H1 (cell line): ENCODE results near the gene RANBP17. TPM values are rescaled to one million over a fixed set of nuclear protein-coding genes. Genes with fewer than 3 reads are reported as not detected.

Experiments used
- BRCA1 ChIP-seq: IDR thresholded peaks from 2 replicates; pipeline ENCODE4 v1.6.1; 2012; ENCODE audit warnings: low read depth, low read length, improper control_type of control experiment
- KDM5A ChIP-seq: fragments of 200-600 bp; IDR thresholded peaks from 2 replicates; pipeline ENCODE4 v1.7.1; 2012; ENCODE audit warnings: mild to moderate bottlenecking, low read length, inconsistent platforms, mixed read lengths
- polyA plus RNA-seq, 7 experiments: library from polyadenylated mRNA; depleted of rRNA in 3 of 7; stranded (reverse) in 5 of 7; unstranded in 2 of 7; fragments of >200 nt in 5 of 7; fragments of 200-250 nt in 2 of 7; gene quantifications; 1 replicate in 5 of 7; 2 replicates in 1 of 7; 4 replicates in 1 of 7; pipeline versions ENCODE4 v1.2.1 to v1.2.3, GENCODE V29; 2011 to 2013; ENCODE audit warnings: missing spikeins in 2 of 7, mixed read lengths in 2 of 7
- total RNA-seq: library from RNA; stranded (reverse); fragmentation: NEBNext Ultra II Directional; extraction: Animal tissue kit (Norgen Biotek cat#: 25700); gene quantifications from 2 replicates; pipeline ENCODE4 v1.2.1, GENCODE V29; 2021
- TF ChIP-seq, protein P1 (sequence below): fragments of 300-600 bp; sonication (generic); IDR thresholded peaks from 2 replicates; pipeline ENCODE4 v1.7.1; 2012; ENCODE audit warnings: low read length, moderate library complexity, mild to moderate bottlenecking, inconsistent platforms; ENCODE audit not compliant: insufficient replicate concordance
- TF ChIP-seq, protein P2 (sequence below): IDR thresholded peaks from 2 replicates; pipeline ENCODE4 v1.6.1; 2011; ENCODE audit warnings: low read length, improper control_type of control experiment

RANBP17 gene
- total and polyA plus RNA-seq, 2 of the 8 experiments (the other 6 are each of a cell fraction or from before 2014, with no cell fraction given) = 8.6 to 21.3 TPM

DNA sequence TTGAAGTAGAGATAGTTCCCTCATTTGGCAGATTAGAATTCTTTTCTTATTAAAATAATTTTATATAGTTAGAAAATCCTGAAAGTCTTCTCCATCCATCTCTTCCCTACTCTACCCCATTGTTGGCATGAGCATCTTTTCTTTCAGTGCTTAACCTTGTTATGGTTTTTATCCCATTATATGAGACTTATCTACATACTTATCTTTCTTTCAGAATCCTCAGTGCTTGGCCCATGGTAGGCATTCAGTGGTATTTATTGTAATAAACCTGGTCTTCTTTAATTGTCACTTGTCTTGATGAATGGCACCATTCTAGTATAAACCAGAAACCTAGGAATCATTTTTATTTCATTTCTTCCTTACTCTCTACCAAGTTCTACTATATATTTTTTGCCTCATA, 277.4 kb downstream of the RANBP17 start (continued):
- TF ChIP-seq, protein P1, sequence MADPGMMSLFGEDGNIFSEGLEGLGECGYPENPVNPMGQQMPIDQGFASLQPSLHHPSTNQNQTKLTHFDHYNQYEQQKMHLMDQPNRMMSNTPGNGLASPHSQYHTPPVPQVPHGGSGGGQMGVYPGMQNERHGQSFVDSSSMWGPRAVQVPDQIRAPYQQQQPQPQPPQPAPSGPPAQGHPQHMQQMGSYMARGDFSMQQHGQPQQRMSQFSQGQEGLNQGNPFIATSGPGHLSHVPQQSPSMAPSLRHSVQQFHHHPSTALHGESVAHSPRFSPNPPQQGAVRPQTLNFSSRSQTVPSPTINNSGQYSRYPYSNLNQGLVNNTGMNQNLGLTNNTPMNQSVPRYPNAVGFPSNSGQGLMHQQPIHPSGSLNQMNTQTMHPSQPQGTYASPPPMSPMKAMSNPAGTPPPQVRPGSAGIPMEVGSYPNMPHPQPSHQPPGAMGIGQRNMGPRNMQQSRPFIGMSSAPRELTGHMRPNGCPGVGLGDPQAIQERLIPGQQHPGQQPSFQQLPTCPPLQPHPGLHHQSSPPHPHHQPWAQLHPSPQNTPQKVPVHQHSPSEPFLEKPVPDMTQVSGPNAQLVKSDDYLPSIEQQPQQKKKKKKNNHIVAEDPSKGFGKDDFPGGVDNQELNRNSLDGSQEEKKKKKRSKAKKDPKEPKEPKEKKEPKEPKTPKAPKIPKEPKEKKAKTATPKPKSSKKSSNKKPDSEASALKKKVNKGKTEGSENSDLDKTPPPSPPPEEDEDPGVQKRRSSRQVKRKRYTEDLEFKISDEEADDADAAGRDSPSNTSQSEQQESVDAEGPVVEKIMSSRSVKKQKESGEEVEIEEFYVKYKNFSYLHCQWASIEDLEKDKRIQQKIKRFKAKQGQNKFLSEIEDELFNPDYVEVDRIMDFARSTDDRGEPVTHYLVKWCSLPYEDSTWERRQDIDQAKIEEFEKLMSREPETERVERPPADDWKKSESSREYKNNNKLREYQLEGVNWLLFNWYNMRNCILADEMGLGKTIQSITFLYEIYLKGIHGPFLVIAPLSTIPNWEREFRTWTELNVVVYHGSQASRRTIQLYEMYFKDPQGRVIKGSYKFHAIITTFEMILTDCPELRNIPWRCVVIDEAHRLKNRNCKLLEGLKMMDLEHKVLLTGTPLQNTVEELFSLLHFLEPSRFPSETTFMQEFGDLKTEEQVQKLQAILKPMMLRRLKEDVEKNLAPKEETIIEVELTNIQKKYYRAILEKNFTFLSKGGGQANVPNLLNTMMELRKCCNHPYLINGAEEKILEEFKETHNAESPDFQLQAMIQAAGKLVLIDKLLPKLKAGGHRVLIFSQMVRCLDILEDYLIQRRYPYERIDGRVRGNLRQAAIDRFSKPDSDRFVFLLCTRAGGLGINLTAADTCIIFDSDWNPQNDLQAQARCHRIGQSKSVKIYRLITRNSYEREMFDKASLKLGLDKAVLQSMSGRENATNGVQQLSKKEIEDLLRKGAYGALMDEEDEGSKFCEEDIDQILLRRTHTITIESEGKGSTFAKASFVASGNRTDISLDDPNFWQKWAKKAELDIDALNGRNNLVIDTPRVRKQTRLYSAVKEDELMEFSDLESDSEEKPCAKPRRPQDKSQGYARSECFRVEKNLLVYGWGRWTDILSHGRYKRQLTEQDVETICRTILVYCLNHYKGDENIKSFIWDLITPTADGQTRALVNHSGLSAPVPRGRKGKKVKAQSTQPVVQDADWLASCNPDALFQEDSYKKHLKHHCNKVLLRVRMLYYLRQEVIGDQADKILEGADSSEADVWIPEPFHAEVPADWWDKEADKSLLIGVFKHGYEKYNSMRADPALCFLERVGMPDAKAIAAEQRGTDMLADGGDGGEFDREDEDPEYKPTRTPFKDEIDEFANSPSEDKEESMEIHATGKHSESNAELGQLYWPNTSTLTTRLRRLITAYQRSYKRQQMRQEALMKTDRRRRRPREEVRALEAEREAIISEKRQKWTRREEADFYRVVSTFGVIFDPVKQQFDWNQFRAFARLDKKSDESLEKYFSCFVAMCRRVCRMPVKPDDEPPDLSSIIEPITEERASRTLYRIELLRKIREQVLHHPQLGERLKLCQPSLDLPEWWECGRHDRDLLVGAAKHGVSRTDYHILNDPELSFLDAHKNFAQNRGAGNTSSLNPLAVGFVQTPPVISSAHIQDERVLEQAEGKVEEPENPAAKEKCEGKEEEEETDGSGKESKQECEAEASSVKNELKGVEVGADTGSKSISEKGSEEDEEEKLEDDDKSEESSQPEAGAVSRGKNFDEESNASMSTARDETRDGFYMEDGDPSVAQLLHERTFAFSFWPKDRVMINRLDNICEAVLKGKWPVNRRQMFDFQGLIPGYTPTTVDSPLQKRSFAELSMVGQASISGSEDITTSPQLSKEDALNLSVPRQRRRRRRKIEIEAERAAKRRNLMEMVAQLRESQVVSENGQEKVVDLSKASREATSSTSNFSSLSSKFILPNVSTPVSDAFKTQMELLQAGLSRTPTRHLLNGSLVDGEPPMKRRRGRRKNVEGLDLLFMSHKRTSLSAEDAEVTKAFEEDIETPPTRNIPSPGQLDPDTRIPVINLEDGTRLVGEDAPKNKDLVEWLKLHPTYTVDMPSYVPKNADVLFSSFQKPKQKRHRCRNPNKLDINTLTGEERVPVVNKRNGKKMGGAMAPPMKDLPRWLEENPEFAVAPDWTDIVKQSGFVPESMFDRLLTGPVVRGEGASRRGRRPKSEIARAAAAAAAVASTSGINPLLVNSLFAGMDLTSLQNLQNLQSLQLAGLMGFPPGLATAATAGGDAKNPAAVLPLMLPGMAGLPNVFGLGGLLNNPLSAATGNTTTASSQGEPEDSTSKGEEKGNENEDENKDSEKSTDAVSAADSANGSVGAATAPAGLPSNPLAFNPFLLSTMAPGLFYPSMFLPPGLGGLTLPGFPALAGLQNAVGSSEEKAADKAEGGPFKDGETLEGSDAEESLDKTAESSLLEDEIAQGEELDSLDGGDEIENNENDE = no peak
- TF ChIP-seq KDM5A = no peak
- TF ChIP-seq, protein P2, sequence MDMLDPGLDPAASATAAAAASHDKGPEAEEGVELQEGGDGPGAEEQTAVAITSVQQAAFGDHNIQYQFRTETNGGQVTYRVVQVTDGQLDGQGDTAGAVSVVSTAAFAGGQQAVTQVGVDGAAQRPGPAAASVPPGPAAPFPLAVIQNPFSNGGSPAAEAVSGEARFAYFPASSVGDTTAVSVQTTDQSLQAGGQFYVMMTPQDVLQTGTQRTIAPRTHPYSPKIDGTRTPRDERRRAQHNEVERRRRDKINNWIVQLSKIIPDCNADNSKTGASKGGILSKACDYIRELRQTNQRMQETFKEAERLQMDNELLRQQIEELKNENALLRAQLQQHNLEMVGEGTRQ = no peak
- no peak for TF ChIP-seq BRCA1
